C4-2B (cell line): ENCODE results near the gene SLC2A8.

Experiments
- CTCF ChIP-seq: fragments of 450-650 bp; conservative IDR thresholded peaks from 2 replicates; pipeline ENCODE4 v1.5.1; 2017; ENCODE audit warnings: mild to moderate bottlenecking
- ZFX ChIP-seq: fragments of 450-650 bp; IDR thresholded peaks from 2 replicates; pipeline ENCODE4 v1.6.1; 2017

GRCh38 chr9:127406799-127407491 is 10.0 kb downstream of the SLC2A8 start:
- TF ChIP-seq CTCF (no peak), ZFX (no peak)
